B cell (primary cell): Measurements from ENCODE around the gene TERB1. TPM values are rescaled to one million over a fixed set of nuclear protein-coding genes. Genes with fewer than 3 reads are reported as not detected.

Experiments
- ATAC-seq: fragments of 200-7000 bp; cut with Tn5 transposase; one replicate; pipeline ENCODE4 v1.10.0; 2021; ENCODE audit warnings: low read depth, mild to moderate bottlenecking, moderate number of reproducible peaks, moderate library complexity
- CTCF ChIA-PET: fragments of 350-600 bp; sonication (Branson Sonifier 250); formaldehyde crosslinking; loops from one replicate; lab custom pipeline; 2021; ENCODE audit warnings: antibody characterized with exemption, inconsistent platforms; lab: Charles Lee
- POLR2A ChIA-PET: fragments of 350-600 bp; sonication (Branson Sonifier 250); formaldehyde crosslinking; loops from one replicate; lab custom pipeline; 2021; ENCODE audit warnings: antibody characterized with exemption; lab: Charles Lee
- DNase-seq: peaks from one replicate; pipeline ENCODE4 v3.0.0; 2013
- H2AFZ ChIP-seq: 2 replicates; pipeline ENCODE4 v1.6.1; 2012; ENCODE audit warnings: mild to moderate bottlenecking, low read depth, low read length; ENCODE audit not compliant: insufficient read depth, poor library complexity, severe bottlenecking
- H3K27ac ChIP-seq, 2 donors: 1 replicate in 1 of 2; 2 replicates in 1 of 2; pipeline ENCODE4 v1.5.1; 2012 to 2013; ENCODE audit warnings: low read length in 2 of 2, mild to moderate bottlenecking in 2 of 2, moderate library complexity in 1 of 2
- H3K27me3 ChIP-seq, 4 experiments: fragments of 200-600 bp in 1 of 4; sonication (generic) in 1 of 4; replicated peaks in 1 of 4; 1 replicate in 2 of 4; 2 replicates in 2 of 4; pipeline versions ENCODE4 v1.6.1 to v1.7.0; 2013 to 2016; ENCODE audit warnings: low read length in 3 of 4, mild to moderate bottlenecking in 2 of 4, mixed read lengths in 1 of 4, moderate library complexity in 1 of 4; ENCODE audit not compliant: insufficient read depth in 4 of 4, control insufficient read depth in 3 of 4; ENCODE audit errors: control extremely low read depth in 1 of 4
- H3K36me3 ChIP-seq, 2 experiments: replicated peaks in 1 of 2; 1 replicate in 1 of 2; 2 replicates in 1 of 2; pipeline versions ENCODE4 v1.6.1 to v1.7.1; 2013; ENCODE audit warnings: low read length in 1 of 2; ENCODE audit not compliant: insufficient read depth in 2 of 2, control insufficient read depth in 1 of 2; ENCODE audit errors: control extremely low read depth in 1 of 2, extremely low read depth in 1 of 2
- H3K4me1 ChIP-seq, 2 donors: fragments of 200-600 bp in 1 of 2; sonication (generic) in 1 of 2; 1 replicate in 1 of 2; 2 replicates in 1 of 2; pipeline versions ENCODE4 v1.5.1 to v1.6.1; 2013 to 2017; ENCODE audit warnings: low read length in 2 of 2; ENCODE audit not compliant: control insufficient read depth in 2 of 2, insufficient read depth in 2 of 2
- H3K4me2 ChIP-seq: replicated peaks from 2 replicates; pipeline ENCODE3; 2012; ENCODE audit warnings: mild to moderate bottlenecking, low read depth, low read length; ENCODE audit not compliant: poor library complexity, severe bottlenecking
- H3K4me3 ChIP-seq, 5 experiments: fragments of 200-600 bp in 1 of 5; sonication (generic) in 1 of 5; 1 replicate in 3 of 5; 2 replicates in 2 of 5; pipeline versions ENCODE4 v1.5.1 to v1.7.0; 2011 to 2016; ENCODE audit warnings: low read length in 4 of 5, mild to moderate bottlenecking in 4 of 5, low read depth in 2 of 5, control low read depth in 1 of 5, moderate library complexity in 1 of 5; ENCODE audit not compliant: insufficient read depth in 1 of 5; ENCODE audit errors: control extremely low read depth in 1 of 5, extremely low read depth in 1 of 5
- H3K79me2 ChIP-seq: fragments of 200-600 bp; sonication (generic); one replicate; pipeline ENCODE4 v1.6.0; 2016; ENCODE audit warnings: low read length; ENCODE audit not compliant: control insufficient read depth, insufficient read depth
- H3K9ac ChIP-seq: fragments of 200-600 bp; sonication (generic); 2 replicates; pipeline ENCODE4 v1.6.1; 2017; ENCODE audit warnings: mild to moderate bottlenecking, low read length, moderate library complexity
- H3K9me3 ChIP-seq, 3 donors: one replicate each; pipeline versions ENCODE4 v1.6.1 to v1.7.1; 2013; ENCODE audit warnings: low read length in 2 of 3; ENCODE audit not compliant: control insufficient read depth in 2 of 3, insufficient read depth in 1 of 3; ENCODE audit errors: control extremely low read depth in 1 of 3
- H4K20me1 ChIP-seq: 2 replicates; pipeline ENCODE4 v1.6.0; 2012; ENCODE audit warnings: mild to moderate bottlenecking, low read length; ENCODE audit not compliant: insufficient read depth, control insufficient read depth, poor library complexity, severe bottlenecking
- H3K27ac Mint-ChIP-seq: one replicate; pipeline ENCODE4 v1.8.0; 2021; ENCODE audit warnings: mixed read lengths
- H3K27me3 Mint-ChIP-seq: one replicate; pipeline ENCODE4 v1.8.0; 2021; ENCODE audit warnings: mixed read lengths
- H3K4me1 Mint-ChIP-seq: one replicate; pipeline ENCODE4 v1.8.0; 2021; ENCODE audit warnings: mixed read lengths
- H3K4me3 Mint-ChIP-seq: one replicate; pipeline ENCODE4 v1.8.0; 2021; ENCODE audit warnings: mixed read lengths
- H3K9me3 Mint-ChIP-seq: one replicate; pipeline ENCODE4 v1.8.0; 2022; ENCODE audit warnings: mixed read lengths; ENCODE audit not compliant: insufficient read depth
- CTCF ChIP-seq: fragments of 200-600 bp; IDR thresholded peaks from one replicate; pipeline ENCODE4 v1.8.0; 2022; ENCODE audit warnings: antibody characterized with exemption, mild to moderate bottlenecking
- EZH2 ChIP-seq: IDR thresholded peaks from 2 replicates; pipeline ENCODE4 v1.6.1; 2012; ENCODE audit warnings: borderline replicate concordance, low read depth, mild to moderate bottlenecking, moderate library complexity, low read length; ENCODE audit not compliant: insufficient read depth, poor library complexity, severe bottlenecking
- WGBS: methylation state at CpG from one replicate; pipeline ENCODE4 v1.1.5; 2013; ENCODE audit warnings: missing lambda C conversion rate; ENCODE audit not compliant: insufficient coverage; 5-methylcytosine and 5-hydroxymethylcytosine counted together
- intact Hi-C: fragments of 100-400 bp; cut with micrococcal nuclease; formaldehyde crosslinking; loops from one replicate; pipeline ENCODE4 v1.10.0; 2022
- polyA plus RNA-seq: library from polyadenylated mRNA; depleted of rRNA; stranded (reverse); fragments of >200 nt; gene quantifications from 2 replicates; pipeline ENCODE4 v1.2.3, GENCODE V29; 2012
- total RNA-seq, 2 donors: library from RNA; stranded (reverse); fragments of 120-200 nt in 1 of 2; gene quantifications; 1 replicate in 1 of 2; 2 replicates in 1 of 2; pipeline versions ENCODE4 v1.2.3 to v1.2.4, GENCODE V29; 2013 to 2022

Gene TERB1
- total and polyA plus RNA-seq, 2 donors (not counting 1 experiment from before 2014, with no cell fraction given), result 0.71 TPM; not detected in 1

GRCh38 chr16:66740010-66740409 lies 61.4 kb downstream of the TERB1 start:
- intact Hi-C loops, result no loop called here
- H3K4me1 Mint-ChIP-seq, result peaks cover 10% of the 10 kb centered on the region
- no peaks in the 10 kb centered on the region for H3K9me3 Mint-ChIP-seq
- ATAC-seq (no peak), DNase-seq (peak; percentile 52)
- Histone ChIP-seq H3K9me3 (no peaks in the 10 kb centered on the region), H4K20me1 (peaks cover 40% of the 10 kb centered on the region), H3K4me1 (no peaks in the 10 kb centered on the region), H3K27ac (no peak overlapping the region), H3K4me3 (no peak overlapping the region), H3K9ac (no peak overlapping the region), H3K36me3 (peaks cover 0 to 69% of the 10 kb centered on the region in 2 experiments), H3K4me2 (no peak overlapping the region), H3K79me2 (peaks cover 17% of the 10 kb centered on the region), H3K27me3 (no peaks in the 10 kb centered on the region), H2AFZ (no peak overlapping the region)
- H3K4me3 Mint-ChIP-seq, result no peak overlapping the region
- ChIA-PET POLR2A (no interaction called here), CTCF (interaction anchor here (1.0 to 2.1 kb wide), 12 partner anchors 9 to 335 kb away, joined by 3 to 8 read pairs (median 5); partner anchors contain the start of genes CMTM4 and DYNC1LI2)
- no peak overlapping the region for H3K27ac Mint-ChIP-seq
- H3K27me3 Mint-ChIP-seq, result no peaks in the 10 kb centered on the region
- WGBS, result no CpG with 5 or more reads among the region's 2 CpGs
- peak; percentile 80 for TF ChIP-seq CTCF
- no peak for TF ChIP-seq EZH2

GRCh38 chr16:66735891-66736290 lies 65.5 kb downstream of the TERB1 start:
- Histone ChIP-seq H3K4me3 (no peak overlapping the region), H3K4me2 (no peak overlapping the region), H3K9me3 (no peaks in the 10 kb centered on the region), H3K9ac (no peak overlapping the region), H4K20me1 (peaks cover 35% of the 10 kb centered on the region), H3K36me3 (peaks cover 6 to 84% of the 10 kb centered on the region in 2 experiments), H3K27ac (no peak overlapping the region), H3K4me1 (no peaks in the 10 kb centered on the region), H2AFZ (no peak overlapping the region), H3K79me2 (peaks cover 7% of the 10 kb centered on the region), H3K27me3 (no peaks in the 10 kb centered on the region)
- Mint-ChIP-seq H3K27ac (no peak overlapping the region), H3K27me3 (no peaks in the 10 kb centered on the region), H3K4me3 (no peak overlapping the region), H3K9me3 (no peaks in the 10 kb centered on the region), H3K4me1 (peaks cover 10% of the 10 kb centered on the region)
- intact Hi-C loops, result no loop called here
- ATAC-seq (no peak), DNase-seq (no peak)
- TF ChIP-seq EZH2, result no peak
- no peak for TF ChIP-seq CTCF
- ChIA-PET CTCF (interaction anchor here (3.6 kb wide), 1 partner anchor 8 kb away, joined by 32 read pairs; no protein-coding TSS in a partner anchor), POLR2A (no interaction called here)
- 83% methylated on average over 3 of the region's 4 CpGs for WGBS
